CD14-positive monocyte (primary cell): ENCODE results near the gene TBC1D9B. TPM values are rescaled to one million over a fixed set of nuclear protein-coding genes. Genes with fewer than 3 reads are reported as not detected.

ENCODE experiments used
- DNase-seq, 3 donors: peaks; one replicate each; pipeline ENCODE4 v3.0.0-alpha.2; 2011 to 2022
- H2AFZ ChIP-seq: 2 replicates; pipeline ENCODE4 v1.6.0; 2012; ENCODE audit warnings: mild to moderate bottlenecking, low read depth, low read length, inconsistent platforms; ENCODE audit not compliant: insufficient read depth, poor library complexity, severe bottlenecking
- H3K27ac ChIP-seq, 2 donors: 1 replicate in 1 of 2; 2 replicates in 1 of 2; pipeline ENCODE4 v1.5.1; 2012 to 2013; ENCODE audit warnings: low read length in 2 of 2, control low read depth in 1 of 2, inconsistent platforms in 1 of 2, low read depth in 1 of 2, mild to moderate bottlenecking in 1 of 2
- H3K27me3 ChIP-seq, 2 donors: one replicate each; pipeline versions ENCODE4 v1.6.0 to v1.6.1; 2011 to 2013; ENCODE audit warnings: low read length in 2 of 2; ENCODE audit not compliant: control insufficient read depth in 2 of 2, insufficient read depth in 2 of 2
- H3K36me3 ChIP-seq, 2 donors: replicated peaks in 1 of 2; 1 replicate in 1 of 2; 2 replicates in 1 of 2; pipeline versions ENCODE4 v1.5.1 to v1.6.1; 2012 to 2013; ENCODE audit warnings: low read length in 2 of 2, control low read depth in 1 of 2, inconsistent platforms in 1 of 2, mild to moderate bottlenecking in 1 of 2; ENCODE audit not compliant: insufficient read depth in 2 of 2, control insufficient read depth in 1 of 2
- H3K4me1 ChIP-seq, 2 donors: 1 replicate in 1 of 2; 2 replicates in 1 of 2; pipeline versions ENCODE4 v1.5.1 to v1.6.1; 2012 to 2013; ENCODE audit warnings: low read length in 2 of 2, control low read depth in 1 of 2, inconsistent platforms in 1 of 2, mild to moderate bottlenecking in 1 of 2, moderate library complexity in 1 of 2; ENCODE audit not compliant: insufficient read depth in 2 of 2, control insufficient read depth in 1 of 2
- H3K4me2 ChIP-seq: replicated peaks from 2 replicates; pipeline ENCODE3; 2012; ENCODE audit warnings: low read length, moderate library complexity, mild to moderate bottlenecking; ENCODE audit not compliant: poor library complexity, severe bottlenecking; ENCODE audit errors: extremely low read depth
- H3K4me3 ChIP-seq, 3 experiments: fragments of 200-600 bp in 1 of 3; sonication (generic) in 1 of 3; replicated peaks in 1 of 3; 1 replicate in 2 of 3; 2 replicates in 1 of 3; pipeline ENCODE4 v1.5.1; 2011 to 2013; ENCODE audit warnings: low read length in 3 of 3, mild to moderate bottlenecking in 3 of 3, control low read depth in 2 of 3, low read depth in 2 of 3, inconsistent platforms in 1 of 3, moderate library complexity in 1 of 3
- H3K79me2 ChIP-seq: 2 replicates; pipeline ENCODE4 v1.6.0; 2012; ENCODE audit warnings: mild to moderate bottlenecking, control low read depth, inconsistent platforms, low read length, moderate library complexity; ENCODE audit not compliant: insufficient read depth
- H3K9ac ChIP-seq: 2 replicates; pipeline ENCODE4 v1.6.0; 2017; ENCODE audit warnings: low read length, mild to moderate bottlenecking; ENCODE audit not compliant: insufficient read depth, poor library complexity, severe bottlenecking
- H3K9me3 ChIP-seq, 2 donors: replicated peaks in 1 of 2; 1 replicate in 1 of 2; 2 replicates in 1 of 2; pipeline versions ENCODE4 v1.5.1 to v1.6.1; 2012 to 2013; ENCODE audit warnings: low read length in 2 of 2, control low read depth in 1 of 2; ENCODE audit not compliant: control insufficient read depth in 1 of 2, insufficient read depth in 1 of 2
- H4K20me1 ChIP-seq: 2 replicates; pipeline ENCODE4 v1.6.0; 2012; ENCODE audit warnings: mild to moderate bottlenecking, low read length, control low read depth, moderate library complexity; ENCODE audit not compliant: insufficient read depth
- H3K27ac Mint-ChIP-seq, 7 donors: one replicate each; pipeline ENCODE4 v1.8.0; 2020; ENCODE audit warnings: mild to moderate bottlenecking in 7 of 7, mixed read lengths in 7 of 7, moderate library complexity in 6 of 7, inconsistent platforms in 2 of 7
- H3K27me3 Mint-ChIP-seq, 3 donors: one replicate each; pipeline ENCODE4 v1.8.0; 2021 to 2022; ENCODE audit warnings: low read depth in 3 of 3, mild to moderate bottlenecking in 3 of 3, mixed read lengths in 3 of 3, moderate library complexity in 3 of 3, inconsistent platforms in 1 of 3
- H3K36me3 Mint-ChIP-seq, 2 donors: one replicate each; pipeline ENCODE4 v1.8.0; 2020; ENCODE audit warnings: mixed read lengths in 2 of 2, inconsistent platforms in 1 of 2, mild to moderate bottlenecking in 1 of 2
- H3K4me1 Mint-ChIP-seq: one replicate; pipeline ENCODE4 v1.8.0; 2020; ENCODE audit warnings: mild to moderate bottlenecking, mixed read lengths
- H3K4me3 Mint-ChIP-seq, 2 donors: one replicate each; pipeline ENCODE4 v1.8.0; 2020; ENCODE audit warnings: mild to moderate bottlenecking in 2 of 2, mixed read lengths in 2 of 2, moderate library complexity in 1 of 2
- H3K9me3 Mint-ChIP-seq, 7 donors: one replicate each; pipeline ENCODE4 v1.8.0; 2020 to 2022; ENCODE audit warnings: mixed read lengths in 7 of 7, mild to moderate bottlenecking in 6 of 7, moderate library complexity in 6 of 7, inconsistent platforms in 2 of 7
- WGBS: methylation state at CpG from one replicate; pipeline ENCODE4 v1.1.5; 2013; ENCODE audit warnings: missing lambda C conversion rate; ENCODE audit not compliant: insufficient coverage; 5-methylcytosine and 5-hydroxymethylcytosine counted together
- intact Hi-C, 2 donors: fragments of 100-400 bp; cut with micrococcal nuclease; formaldehyde crosslinking; loops; one replicate each; pipeline versions ENCODE4 v1.15.0 to v1.15.1; 2023
- polyA plus RNA-seq, 3 donors: library from polyadenylated mRNA; depleted of rRNA in 1 of 3; unstranded in 2 of 3; stranded (reverse) in 1 of 3; fragments of 300-500 nt in 2 of 3; fragments of >200 nt in 1 of 3; fragmentation: Illumina TruSeq in 2 of 3; gene quantifications; 1 replicate in 2 of 3; 2 replicates in 1 of 3; pipeline ENCODE4 v1.2.3, GENCODE V29; 2012 to 2021
- TF ChIP-seq, protein P1 (sequence below): fragments of 200-600 bp; IDR thresholded peaks from one replicate; pipeline ENCODE4 v1.8.0; 2022; ENCODE audit warnings: antibody characterized with exemption, mild to moderate bottlenecking

TBC1D9B gene
- polyA plus RNA-seq, 3 donors: 13.4 to 116 (median 26.3) TPM

DNA sequence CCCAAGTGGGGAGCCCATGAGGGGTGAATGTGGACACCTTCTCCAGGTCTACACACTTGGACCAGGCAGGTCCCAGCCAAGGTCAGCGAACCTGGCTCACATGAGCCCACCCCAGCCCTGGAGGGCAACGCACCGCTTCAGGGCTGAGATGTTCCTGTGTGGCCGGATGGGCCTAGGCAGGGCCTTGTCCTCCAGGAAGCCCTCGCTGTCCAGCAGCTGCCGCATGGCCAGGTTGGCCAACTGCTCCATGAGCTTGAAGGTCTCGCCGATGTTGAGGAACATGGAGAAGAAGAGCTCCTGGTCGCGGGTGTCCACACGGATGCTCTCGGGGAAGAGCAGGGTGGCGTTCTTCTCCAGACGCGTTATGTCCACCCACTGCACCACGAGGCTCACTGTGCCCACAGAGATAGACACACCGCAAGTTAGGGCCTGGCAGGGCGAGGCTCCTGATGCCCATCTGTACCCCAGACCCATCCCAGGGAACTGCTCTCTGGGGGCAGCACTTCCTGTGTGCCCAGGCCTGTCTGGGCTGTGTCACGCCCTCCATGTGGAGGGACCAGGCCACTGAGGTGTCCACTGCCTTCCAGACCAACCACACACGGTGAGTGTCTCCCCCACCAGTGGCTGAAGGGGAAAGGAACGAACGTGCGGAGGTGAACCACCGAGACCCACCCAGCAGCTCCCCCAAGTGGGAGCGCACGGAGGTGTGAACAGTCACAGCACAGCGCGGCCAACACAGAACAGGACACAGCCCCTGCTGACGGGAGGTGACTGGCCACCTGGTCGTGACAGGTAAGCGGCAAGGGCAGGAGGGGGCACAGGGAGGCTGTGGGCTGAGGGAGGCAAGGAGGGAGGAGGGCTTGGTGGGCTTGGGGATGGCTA is 14.4 kb downstream of the TBC1D9B start:
- Mint-ChIP-seq H3K4me3 (no peak overlapping the region), H3K4me1 (no peaks in the 10 kb centered on the region), H3K36me3 (peaks cover 82 to 93% of the 10 kb centered on the region in 2 donors), H3K27me3 (no peaks in the 10 kb centered on the region), H3K9me3 (peaks cover 0 to 5% (median 0%) of the 10 kb centered on the region in 7 donors), H3K27ac (peak overlapping the region in 1 of 7 donors; percentile 43)
- intact Hi-C loops: no loop called here
- Histone ChIP-seq H3K4me1 (no peaks in the 10 kb centered on the region), H2AFZ (no peak overlapping the region), H3K79me2 (no peaks in the 10 kb centered on the region), H3K9me3 (no peaks in the 10 kb centered on the region), H3K27me3 (no peaks in the 10 kb centered on the region), H3K4me2 (no peak overlapping the region), H3K9ac (no peak overlapping the region), H3K36me3 (peaks cover 88 to 99% of the 10 kb centered on the region in 2 donors), H4K20me1 (peaks cover 7% of the 10 kb centered on the region), H3K27ac (no peak overlapping the region), H3K4me3 (no peak overlapping the region)
- no peak for DNase-seq
- WGBS: 96% methylated on average over 28 of the region's 31 CpGs
- TF ChIP-seq, protein P1, sequence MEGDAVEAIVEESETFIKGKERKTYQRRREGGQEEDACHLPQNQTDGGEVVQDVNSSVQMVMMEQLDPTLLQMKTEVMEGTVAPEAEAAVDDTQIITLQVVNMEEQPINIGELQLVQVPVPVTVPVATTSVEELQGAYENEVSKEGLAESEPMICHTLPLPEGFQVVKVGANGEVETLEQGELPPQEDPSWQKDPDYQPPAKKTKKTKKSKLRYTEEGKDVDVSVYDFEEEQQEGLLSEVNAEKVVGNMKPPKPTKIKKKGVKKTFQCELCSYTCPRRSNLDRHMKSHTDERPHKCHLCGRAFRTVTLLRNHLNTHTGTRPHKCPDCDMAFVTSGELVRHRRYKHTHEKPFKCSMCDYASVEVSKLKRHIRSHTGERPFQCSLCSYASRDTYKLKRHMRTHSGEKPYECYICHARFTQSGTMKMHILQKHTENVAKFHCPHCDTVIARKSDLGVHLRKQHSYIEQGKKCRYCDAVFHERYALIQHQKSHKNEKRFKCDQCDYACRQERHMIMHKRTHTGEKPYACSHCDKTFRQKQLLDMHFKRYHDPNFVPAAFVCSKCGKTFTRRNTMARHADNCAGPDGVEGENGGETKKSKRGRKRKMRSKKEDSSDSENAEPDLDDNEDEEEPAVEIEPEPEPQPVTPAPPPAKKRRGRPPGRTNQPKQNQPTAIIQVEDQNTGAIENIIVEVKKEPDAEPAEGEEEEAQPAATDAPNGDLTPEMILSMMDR: no peak

- Histone ChIP-seq H2AFZ (no peak overlapping the region), H3K4me1 (no peaks in the 10 kb centered on the region), H3K4me3 (no peak overlapping the region), H3K27ac (no peak overlapping the region), H3K9ac (no peak overlapping the region), H4K20me1 (peaks cover 7% of the 10 kb centered on the region), H3K9me3 (no peaks in the 10 kb centered on the region), H3K79me2 (no peaks in the 10 kb centered on the region), H3K36me3 (peaks cover 91 to 99% of the 10 kb centered on the region in 2 donors), H3K27me3 (no peaks in the 10 kb centered on the region), H3K4me2 (no peak overlapping the region)
- Mint-ChIP-seq H3K9me3 (peaks cover 0 to 5% (median 0%) of the 10 kb centered on the region in 7 donors), H3K4me1 (no peaks in the 10 kb centered on the region), H3K4me3 (no peak overlapping the region), H3K36me3 (peaks cover 86 to 93% of the 10 kb centered on the region in 2 donors), H3K27ac (peak overlapping the region in 3 of 7 donors; percentile 32 to 53 (median 43)), H3K27me3 (no peaks in the 10 kb centered on the region)
- 92% methylated on average over 5 of the region's 5 CpGs for WGBS
- TF ChIP-seq, protein P1: peak; percentile 8
- intact Hi-C loops: no loop called here
- no peak for DNase-seq
These were observed 15.4 kb downstream of the TBC1D9B start for GRCh38 chr5:179892255-179892654.
